ENCODE data around the gene NPFF. TPM values are rescaled to one million over a fixed set of nuclear protein-coding genes. Genes with fewer than 3 reads are reported as not detected.
A peak's percentile ranks its signal among the peaks of the same experiment; 100 is the strongest.

The NPFF gene
- polyA plus RNA-seq, 2 of the 4 experiments (the other 2 are of a cell fraction): 0.17 TPM; not detected in 1

DNA sequence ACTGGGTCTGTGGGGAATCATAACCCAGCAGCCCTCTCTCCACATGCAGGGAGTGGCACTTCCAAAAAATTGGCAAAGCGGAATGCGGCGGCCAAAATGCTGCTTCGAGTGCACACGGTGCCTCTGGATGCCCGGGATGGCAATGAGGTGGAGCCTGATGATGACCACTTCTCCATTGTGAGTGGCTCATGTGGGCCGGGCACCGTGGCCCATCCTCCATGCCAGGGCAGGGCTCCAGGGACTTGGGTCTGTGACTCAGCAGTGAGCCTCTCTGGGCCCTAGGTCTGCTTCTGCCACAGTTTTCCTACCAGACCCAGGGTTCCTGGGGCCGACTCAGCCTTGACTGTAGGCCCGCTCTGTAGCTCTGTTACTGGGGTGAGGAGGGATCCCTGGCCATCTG lies 2.2 kb downstream of the NPFF start:
- ChIA-PET CTCF (interaction anchor here (1.0 to 13.1 kb wide), 6 partner anchors 13 to 179 kb away, joined by 3 to 169 read pairs (median 7); partner anchors contain the start of gene AAAS), POLR2A (no interaction called here)
- Histone ChIP-seq H3K4me3 (no peak overlapping the region), H3K27ac (peak overlapping the region; percentile 29 to 53; a peak in 4 of 6 replicates), H3K9me3 (no peaks in the 10 kb centered on the region), H3K4me2 (no peak overlapping the region), H3K4me1 (peaks cover 21% of the 10 kb centered on the region)
- TF ChIP-seq, protein P1, sequence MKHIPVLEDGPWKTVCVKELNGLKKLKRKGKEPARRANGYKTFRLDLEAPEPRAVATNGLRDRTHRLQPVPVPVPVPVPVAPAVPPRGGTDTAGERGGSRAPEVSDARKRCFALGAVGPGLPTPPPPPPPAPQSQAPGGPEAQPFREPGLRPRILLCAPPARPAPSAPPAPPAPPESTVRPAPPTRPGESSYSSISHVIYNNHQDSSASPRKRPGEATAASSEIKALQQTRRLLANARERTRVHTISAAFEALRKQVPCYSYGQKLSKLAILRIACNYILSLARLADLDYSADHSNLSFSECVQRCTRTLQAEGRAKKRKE (CRISPR knock-in tag; IDR thresholded peaks at IDR 0.05; ENCODE audit: low read depth): no peak
- no peak for TF ChIP-seq HOXB13 (CRISPR knock-in tag; IDR thresholded peaks at IDR 0.05; ENCODE audit: low read depth)
- no peak for TF ChIP-seq RAD21 (conservative IDR thresholded peaks at IDR 0.05 in 1 of 2, IDR thresholded peaks at IDR 0.05 in 1 of 2)
- TF ChIP-seq, protein P2, sequence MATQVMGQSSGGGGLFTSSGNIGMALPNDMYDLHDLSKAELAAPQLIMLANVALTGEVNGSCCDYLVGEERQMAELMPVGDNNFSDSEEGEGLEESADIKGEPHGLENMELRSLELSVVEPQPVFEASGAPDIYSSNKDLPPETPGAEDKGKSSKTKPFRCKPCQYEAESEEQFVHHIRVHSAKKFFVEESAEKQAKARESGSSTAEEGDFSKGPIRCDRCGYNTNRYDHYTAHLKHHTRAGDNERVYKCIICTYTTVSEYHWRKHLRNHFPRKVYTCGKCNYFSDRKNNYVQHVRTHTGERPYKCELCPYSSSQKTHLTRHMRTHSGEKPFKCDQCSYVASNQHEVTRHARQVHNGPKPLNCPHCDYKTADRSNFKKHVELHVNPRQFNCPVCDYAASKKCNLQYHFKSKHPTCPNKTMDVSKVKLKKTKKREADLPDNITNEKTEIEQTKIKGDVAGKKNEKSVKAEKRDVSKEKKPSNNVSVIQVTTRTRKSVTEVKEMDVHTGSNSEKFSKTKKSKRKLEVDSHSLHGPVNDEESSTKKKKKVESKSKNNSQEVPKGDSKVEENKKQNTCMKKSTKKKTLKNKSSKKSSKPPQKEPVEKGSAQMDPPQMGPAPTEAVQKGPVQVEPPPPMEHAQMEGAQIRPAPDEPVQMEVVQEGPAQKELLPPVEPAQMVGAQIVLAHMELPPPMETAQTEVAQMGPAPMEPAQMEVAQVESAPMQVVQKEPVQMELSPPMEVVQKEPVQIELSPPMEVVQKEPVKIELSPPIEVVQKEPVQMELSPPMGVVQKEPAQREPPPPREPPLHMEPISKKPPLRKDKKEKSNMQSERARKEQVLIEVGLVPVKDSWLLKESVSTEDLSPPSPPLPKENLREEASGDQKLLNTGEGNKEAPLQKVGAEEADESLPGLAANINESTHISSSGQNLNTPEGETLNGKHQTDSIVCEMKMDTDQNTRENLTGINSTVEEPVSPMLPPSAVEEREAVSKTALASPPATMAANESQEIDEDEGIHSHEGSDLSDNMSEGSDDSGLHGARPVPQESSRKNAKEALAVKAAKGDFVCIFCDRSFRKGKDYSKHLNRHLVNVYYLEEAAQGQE (IDR thresholded peaks at IDR 0.05): no peak
- TF ChIP-seq ZC3H11A (IDR thresholded peaks at IDR 0.05): no peak
- TF ChIP-seq NR3C1 (IDR thresholded peaks at IDR 0.05): no peak
- TF ChIP-seq GATA3 (IDR thresholded peaks at IDR 0.05; ENCODE audit: borderline replicate concordance): no peak
- no peak for TF ChIP-seq PHF8 (IDR thresholded peaks at IDR 0.05; ENCODE audit: borderline replicate concordance, low read depth)
- no peak for TF ChIP-seq CHD2 (IDR thresholded peaks at IDR 0.05; ENCODE audit: low read length, partially characterized antibody)
- TF ChIP-seq EHMT2 (IDR thresholded peaks at IDR 0.05; ENCODE audit: low read depth): no peak
- no peak for TF ChIP-seq JUNB (IDR thresholded peaks at IDR 0.05)
- TF ChIP-seq, protein P3, sequence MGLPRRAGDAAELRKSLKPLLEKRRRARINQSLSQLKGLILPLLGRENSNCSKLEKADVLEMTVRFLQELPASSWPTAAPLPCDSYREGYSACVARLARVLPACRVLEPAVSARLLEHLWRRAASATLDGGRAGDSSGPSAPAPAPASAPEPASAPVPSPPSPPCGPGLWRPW (IDR thresholded peaks at IDR 0.05): no peak
- TF ChIP-seq BCL3 (IDR thresholded peaks at IDR 0.05): no peak
- TF ChIP-seq ZNF302 (CRISPR knock-in tag; IDR thresholded peaks at IDR 0.05): no peak
- no peak for TF ChIP-seq FOXS1 (CRISPR knock-in tag; IDR thresholded peaks at IDR 0.05)
- TF ChIP-seq CEBPB (IDR thresholded peaks at IDR 0.05): no peak
- no peak for TF ChIP-seq ZFP36 (IDR thresholded peaks at IDR 0.05; ENCODE audit: borderline replicate concordance, partially characterized antibody)
- 76% methylated on average over 9 of the region's 10 CpGs for WGBS (ENCODE audit: missing lambda C conversion rate)
- no peak for ATAC-seq
- FAIRE-seq: no peak
- DNase-seq (ENCODE audit: low read depth in 1 of 2, low spot score in 1 of 2): no peak

DNA sequence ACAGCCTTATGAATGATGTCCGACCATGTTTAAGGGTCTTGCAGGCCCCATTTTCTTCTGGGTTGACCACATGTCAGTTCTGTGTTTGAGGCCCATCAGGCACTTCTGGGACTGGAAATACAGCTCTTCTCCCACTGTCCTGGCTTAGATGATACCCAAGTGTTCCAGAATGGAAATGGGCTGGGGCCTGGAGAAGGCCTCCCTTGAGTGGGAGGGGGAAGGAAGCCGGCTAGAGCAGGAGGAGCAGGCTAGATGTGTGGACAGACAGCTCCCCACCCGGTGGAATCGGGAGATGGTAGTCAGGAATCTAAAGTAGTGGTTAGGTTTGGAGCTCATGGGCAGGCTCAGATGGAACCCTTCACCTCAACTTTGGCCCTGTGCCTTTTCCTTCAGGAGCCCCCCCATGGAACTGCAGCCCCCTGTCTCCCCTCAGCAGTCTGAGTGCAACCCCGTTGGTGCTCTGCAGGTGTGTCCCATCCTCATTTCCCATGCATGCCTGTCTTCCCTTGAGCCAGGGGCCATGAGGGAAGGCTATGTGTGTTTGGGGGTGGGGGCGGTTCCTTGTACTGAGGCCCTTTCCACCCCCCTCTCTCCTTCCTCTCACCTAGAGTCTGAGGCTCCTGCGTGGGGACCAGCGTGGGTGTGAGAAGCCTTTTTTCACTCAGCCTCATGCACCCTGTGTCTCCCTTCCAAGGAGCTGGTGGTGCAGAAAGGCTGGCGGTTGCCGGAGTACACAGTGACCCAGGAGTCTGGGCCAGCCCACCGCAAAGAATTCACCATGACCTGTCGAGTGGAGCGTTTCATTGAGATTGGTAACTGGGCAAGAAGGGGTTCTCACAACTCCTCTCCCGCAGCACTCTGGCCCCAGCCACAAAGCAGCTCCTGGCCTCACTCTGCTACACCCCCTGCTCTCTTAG lies 3.0 kb downstream of the NPFF start:
- ChIA-PET CTCF (interaction anchor here (1.0 to 13.1 kb wide), 9 partner anchors 11 to 178 kb away, joined by 3 to 169 read pairs (median 3); partner anchors contain the start of genes AAAS and ATP5MC2), POLR2A (no interaction called here)
- DNase-seq (ENCODE audit: low read depth in 1 of 2, low spot score in 1 of 2) (no peak), ATAC-seq (no peak), FAIRE-seq (no peak)
- Histone ChIP-seq H3K4me3 (no peak overlapping the region), H3K4me1 (peaks cover 21% of the 10 kb centered on the region), H3K27ac (no peak overlapping the region; a peak in 1 of 6 replicates), H3K4me2 (no peak overlapping the region), H3K9me3 (no peaks in the 10 kb centered on the region)
- WGBS (ENCODE audit: missing lambda C conversion rate): 84% methylated on average over 14 of the region's 14 CpGs
- TF ChIP-seq FOSB (CRISPR knock-in tag; IDR thresholded peaks at IDR 0.05): no peak

Data from A549 (cell line).